HG03280 (cell line): ENCODE data around the gene FLT3.
"Not testable (repeated sequence)": the region's sequence is repeated elsewhere in the genome, so short reads cannot be mapped to it uniquely, and the experiment has no call there.

Experiments
- ATAC-seq: cut with Tn5 transposase; IDR thresholded peaks from one replicate; pipeline ENCODE4 v1.9.1; 2021; ENCODE audit warnings: mild to moderate bottlenecking, moderate library complexity; ENCODE audit not compliant: unreplicated experiment

Gene FLT3

DNA sequence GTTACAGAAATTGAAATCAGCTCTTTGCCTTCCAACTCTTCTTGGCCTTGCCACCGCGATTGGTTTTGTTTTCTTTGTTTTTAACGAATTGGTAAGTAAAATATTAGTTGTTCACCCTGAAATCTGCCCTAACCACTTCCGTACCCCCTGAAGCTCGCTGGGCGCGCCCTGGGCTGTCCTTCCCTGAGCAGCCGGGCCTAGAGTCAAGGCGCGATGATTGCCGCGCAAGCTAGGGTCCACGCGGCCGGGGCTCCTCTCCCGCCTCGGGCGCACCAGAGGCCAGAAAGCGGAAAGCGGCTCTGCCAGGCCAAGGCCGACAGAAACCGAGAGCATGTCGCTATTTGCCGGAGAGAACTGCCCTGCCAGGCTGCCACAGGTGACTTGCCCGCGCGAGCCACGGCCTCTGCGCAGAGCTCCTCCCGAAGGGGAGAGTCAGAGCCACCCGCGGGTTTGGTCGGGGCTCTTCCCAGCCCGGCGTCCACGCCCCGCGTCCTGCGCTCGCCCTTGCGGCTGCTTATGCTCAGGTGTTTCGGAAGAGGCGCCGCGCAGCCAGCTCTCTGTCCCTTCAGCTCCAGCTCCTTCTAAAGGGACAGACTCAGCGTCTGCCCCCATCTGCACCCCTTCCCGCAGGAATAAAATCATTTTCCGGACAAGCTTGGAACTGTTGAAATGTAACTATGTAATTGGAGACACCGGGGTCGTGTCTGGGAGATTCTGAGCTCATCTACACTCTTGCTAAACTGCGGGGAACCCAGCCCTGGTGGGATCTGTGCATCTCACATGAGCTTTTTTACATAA, 124.6 kb downstream of the FLT3 start:
- no peak for ATAC-seq

DNA sequence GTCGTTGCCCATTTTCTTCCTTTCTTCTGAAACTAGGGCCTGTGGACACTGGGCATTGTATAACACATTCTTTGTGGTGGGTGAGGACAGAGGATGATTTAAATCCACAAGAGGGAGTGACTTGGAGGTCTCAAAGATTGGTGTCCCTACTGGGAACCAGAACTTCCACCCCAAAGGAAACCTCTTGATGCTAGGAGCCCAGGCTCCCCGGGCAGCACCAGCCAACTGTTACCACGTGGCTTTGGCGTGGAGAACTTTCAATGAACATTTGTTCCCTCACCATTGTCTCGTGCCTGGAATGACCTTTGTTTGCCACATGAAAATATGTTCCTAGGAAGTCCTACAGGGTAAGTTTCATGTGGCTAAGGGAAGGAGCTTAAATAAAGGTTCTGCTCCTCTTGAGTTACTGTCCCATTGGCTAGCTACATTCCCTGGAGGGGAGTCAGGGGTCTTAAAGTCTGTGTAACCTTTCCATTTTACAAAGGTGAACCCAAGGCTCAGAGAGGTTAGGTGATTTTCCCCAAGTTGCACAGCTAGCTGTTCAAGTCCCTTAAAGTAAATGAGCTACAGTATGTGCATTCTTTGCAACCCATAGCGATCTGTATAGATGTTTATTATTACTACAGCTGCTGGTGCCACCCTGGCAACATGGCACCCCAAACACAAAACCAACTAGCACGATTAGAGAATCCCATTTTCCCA, 126.3 kb downstream of the FLT3 start:
- ATAC-seq: no peak

DNA sequence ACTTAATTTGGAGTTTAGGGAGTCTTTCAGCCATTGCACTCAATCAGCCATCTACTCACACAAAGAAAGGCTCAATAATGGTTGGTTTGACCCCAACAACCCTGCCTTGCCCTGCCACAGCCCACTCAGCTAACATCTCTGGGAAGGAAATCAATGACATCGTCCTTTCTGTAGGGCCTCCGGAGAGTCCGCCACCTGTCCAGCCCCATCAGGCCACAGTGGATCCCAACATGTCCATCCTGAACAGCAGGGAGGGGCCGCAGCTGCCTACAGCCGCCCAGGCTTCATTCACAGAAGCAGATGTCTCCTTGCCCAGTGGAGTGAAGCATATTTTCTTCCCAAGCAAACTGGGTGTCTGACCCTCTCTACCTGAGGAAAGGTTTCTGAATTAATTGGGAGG, 127.1 kb downstream of the FLT3 start:
- no peak for ATAC-seq

DNA sequence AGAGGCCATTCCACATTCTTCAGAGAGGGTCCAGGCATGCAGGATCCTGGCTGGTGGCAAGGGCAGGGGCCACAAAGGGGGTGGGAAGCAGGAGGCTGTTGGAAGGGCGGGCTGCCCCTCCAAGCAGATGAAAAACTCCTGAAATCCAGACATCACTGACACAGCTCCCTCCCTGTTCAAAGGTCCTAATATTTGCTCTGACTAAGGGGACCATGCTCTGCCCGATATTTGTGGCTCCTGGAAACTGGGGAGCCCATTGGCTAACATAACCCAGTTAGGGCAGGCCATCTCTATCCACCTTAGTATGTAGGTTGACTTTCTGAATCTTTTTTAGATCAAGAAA, 127.9 kb downstream of the FLT3 start:
- no peak for ATAC-seq

DNA sequence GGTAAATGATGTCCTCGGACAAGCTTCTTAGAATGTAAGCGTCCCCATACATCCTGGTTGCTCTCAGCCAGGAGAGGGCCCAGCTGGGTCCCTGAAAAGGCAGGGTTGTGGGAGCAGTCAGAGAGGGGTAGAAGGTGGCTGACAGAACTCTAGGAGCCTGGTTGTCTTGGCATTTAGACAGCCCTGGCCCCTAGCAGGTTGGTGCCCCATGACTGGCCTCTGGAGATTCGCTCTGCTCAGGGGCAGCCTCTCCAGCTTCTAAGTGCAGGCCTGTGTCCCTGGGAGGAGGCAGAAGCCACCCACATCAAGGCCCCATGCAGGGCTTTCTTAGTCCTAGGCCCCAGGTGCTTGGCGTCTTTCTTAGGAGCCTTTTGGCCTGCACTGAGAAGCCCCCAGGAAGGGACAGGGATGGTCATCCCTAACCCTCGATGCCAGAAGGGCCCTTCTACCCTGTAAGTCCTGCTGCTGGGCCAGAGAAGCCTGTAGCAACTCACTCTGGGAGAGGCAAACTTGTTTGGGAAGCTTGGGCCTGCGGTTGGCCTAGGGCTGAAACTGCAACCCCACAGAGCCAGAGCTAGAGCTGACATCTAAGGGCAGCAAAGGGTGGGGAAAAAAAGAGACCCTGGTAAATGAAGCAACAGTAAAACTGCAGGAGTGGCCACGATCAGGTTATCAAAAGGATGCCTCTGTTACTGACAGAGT, 128.4 kb downstream of the FLT3 start:
- ATAC-seq: no peak

DNA sequence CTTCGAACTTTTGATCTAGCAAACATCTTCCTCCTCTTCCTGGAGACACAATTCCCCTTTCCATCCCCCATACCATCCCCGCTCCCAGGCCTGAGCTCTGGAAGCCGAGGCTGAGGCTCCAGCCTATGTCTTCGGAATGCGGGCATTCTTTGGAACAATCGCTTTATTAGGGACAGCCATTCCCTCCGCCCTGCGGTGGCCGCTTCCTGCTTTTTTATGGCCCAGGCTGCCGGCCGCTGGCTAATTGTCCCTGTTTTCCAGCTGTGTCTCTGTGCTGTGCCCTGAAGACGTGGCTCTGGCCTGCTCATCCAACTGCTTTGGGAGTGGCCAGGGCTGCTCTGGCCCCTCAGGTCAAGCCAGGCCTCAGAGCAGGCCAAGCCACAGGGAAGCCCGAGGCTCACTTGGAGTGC, 129.1 kb downstream of the FLT3 start:
- ATAC-seq: no peak

DNA sequence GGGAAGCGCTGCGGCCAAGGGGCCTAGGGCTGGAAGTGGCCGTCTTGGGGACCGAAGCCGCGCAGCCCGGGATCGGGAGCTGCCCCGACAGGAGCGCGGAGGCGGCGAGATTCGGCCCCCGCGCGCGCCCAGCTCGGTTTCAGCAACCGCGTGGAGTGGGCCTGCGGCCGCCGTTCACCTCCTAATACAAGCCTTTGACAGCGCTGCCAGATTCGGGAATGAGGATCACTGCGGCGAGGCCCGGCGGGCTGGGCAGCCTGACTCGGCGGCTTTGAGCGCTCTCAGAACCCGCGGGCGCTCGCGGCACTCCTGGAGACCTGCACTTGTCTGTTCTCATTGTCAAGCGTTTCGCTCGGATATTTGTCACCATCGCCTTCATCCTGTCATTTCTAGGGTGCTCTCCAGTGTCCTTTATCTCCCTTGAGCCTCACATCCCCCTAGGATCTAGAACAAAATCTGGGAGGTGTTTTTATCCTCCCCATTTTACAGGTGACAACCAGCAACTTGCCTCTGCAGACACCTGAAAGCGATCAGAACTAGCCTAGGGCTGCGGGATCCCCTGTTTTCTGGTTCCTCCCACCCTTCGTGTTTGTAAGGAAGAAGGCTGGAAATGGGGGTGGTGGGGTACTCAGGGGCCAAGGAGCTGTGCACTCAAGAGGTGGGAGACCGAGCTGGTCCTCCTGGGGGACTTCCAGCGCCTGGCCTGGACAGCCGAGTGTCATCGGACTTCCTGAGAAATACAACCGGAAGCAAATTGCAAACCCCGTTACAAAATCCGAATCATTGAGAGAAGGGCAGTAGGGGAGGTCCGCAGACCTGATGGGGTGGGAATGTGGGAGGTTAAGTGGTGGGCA, 129.8 kb downstream of the FLT3 start:
- ATAC-seq: no peak

DNA sequence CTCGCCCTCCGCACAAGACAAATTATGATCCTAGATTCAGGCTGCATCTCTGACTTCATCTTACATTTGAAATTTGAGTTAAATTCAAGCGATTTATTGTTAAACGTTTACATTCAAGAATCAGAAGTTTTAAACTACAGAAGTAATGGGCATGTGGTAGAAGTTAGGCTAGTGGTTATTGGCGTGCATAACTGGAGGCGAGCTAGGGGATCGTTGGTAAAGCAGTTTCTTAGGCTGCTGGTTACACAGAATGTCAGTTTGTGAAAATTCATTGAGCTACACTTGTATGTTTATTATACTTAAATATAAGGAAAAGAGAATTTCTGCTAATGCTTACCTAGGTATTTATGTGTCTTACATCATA, 130.5 kb downstream of the FLT3 start:
- ATAC-seq: no peak

DNA sequence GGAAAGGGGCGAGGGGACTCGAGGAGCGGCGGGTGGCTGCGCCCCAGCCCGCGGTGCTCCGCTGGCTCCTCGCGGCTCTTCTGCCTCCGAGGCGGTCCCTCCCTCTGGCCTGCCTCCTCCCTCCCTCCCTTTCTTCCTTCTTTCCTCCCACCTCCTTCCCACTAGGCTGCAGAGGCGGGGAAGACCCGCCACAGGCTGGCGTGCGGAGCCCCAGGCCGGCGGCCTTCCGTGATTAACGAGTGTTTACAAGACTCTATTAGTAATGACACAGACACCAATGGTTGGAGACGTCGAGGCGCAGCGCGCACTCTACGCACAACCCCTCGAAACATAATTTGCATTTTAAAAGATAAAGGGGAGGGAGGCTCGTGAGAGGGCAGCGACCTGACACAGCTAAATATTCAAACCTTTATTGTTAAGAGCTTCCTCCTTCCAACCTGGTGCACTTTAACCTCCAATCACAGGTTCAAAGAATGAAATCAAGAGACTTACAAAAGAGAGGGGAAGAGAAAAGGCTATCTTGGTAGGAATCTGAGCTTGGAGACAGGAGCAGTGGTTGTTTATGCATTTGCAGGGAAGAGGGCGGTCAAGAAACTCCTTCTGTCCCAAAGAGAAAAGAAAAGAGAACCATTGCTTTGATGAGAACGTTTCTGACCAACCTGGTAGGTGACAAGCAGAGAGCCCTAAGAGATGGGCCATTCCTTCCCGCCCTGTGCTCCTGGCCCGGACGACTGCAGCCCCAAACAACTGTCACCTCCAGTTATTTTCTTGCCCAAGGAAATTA, 131.1 kb downstream of the FLT3 start, which contains the start of gene CDX2:
Gene CDX2, minus strand, starts transcription at position 234 of the 784 bp plus-strand sequence. CDS start 309 bp downstream, outside the sequence.
- ATAC-seq: no peak

DNA sequence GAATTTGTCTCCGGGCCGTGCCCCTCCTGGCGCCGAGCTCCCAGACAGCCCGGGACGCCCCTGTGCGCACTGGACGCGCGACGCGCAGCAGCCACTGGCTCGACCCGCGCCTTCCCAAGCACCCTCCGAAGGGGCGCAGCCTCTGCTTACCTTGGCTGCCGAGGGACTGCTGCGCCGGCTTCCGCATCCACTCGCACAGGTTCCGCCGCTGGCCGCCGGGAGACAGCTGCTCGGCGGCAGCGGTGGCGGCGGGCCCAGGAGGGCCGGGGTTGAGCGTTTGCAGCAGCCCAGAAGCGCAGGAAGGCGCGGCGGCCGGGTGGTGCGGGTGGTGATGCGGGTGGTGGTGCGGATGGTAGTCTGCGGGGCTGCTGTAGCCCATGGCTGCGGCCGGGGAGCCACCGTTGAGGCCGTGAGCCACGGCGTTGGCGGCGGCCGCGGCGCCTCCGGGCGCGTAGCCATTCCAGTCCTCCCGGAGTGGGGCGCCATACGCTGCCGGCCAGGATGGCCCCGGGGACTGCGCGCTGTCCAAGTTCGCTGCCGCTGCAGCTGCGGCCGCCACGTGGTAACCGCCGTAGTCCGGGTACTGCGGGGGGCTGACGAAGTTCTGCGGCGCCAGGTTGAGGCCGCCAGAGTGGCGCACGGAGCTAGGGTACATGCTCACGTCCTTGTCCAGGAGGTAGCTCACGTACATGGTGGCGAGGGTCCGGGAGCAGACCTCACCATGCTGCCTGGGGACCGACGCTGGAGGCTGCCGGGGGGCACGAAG, 131.9 kb downstream of the FLT3 start:
- no peak for ATAC-seq

DNA sequence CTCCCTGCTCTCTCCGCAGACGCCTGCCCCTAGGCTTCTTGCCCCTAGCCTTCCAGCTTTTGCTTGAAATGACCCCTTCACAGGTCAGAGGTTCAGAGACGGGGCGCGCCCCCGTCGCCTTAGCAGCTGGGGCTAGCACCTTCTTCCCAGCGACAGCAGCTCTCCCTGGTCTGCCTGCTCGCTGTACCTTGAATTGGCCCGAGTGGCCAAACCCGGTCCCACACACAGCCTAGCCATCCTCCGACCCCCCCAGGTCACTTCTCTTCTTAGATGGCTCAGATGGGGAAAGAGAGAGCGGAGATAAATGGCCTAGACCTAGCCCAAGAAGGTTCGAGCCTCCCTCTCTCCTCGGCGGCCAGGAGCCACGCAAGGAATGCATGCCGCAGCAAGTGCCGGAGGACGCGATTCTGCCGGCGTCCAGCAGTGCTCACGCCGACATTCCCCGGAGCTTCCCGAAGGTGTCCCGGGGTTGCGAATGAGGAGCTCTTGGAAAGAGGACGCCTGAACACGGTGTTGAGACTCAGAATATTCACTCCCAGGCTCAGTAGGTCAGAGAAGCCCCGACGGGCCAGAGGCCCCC, 132.6 kb downstream of the FLT3 start:
- no peak for ATAC-seq

DNA sequence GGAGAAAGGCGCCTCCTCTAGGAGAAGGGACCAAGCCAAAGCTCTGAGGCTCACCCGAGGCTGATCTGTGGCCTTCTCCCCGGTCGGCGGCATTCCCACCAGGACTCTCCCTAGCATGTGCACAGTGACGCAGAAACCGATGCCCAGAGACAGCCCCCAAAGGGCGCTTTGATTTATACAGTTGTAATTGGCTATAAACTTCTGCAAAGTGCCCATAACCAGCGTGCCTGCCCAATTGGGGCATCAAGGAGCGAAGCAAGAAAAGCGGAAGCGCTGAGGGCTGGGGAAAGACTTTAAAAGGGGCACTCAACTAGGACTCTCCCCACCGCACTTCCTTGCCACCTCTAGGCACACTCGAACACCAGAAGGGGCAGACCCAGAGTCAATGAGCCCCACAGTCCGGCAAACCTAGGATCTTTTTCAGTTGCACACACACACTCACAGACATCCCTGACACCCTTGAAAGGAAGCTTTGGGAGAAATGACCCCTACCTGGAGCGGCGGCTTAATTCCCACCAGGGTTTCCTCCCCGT, 133.1 kb downstream of the FLT3 start:
- no peak for ATAC-seq

DNA sequence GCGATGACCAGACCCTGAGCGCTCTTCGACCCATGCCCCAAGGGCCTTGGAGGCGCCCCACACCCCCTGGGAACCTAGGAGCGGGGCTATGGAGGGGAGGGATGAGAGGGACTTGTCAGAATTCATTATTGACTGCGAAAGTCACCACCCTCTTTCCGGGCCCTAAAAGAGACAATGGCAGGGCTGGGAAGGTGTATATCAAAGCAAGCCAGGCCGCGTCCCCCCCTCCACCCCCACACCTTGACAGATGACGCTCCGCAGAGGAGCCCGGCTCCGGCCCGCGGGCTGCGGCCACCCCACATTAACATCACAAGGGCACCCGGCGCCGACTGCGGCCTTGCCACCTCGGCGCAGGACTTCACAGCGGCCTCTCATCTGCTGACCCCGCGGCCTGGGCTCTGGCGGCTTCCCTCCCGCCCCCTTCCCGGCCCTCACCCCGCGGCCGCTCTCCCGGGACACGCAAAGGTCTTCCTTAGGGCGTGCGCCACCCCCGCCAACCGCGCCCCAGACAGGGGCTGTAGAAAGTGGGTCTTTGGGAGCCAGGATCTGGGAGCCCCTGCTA, 133.7 kb downstream of the FLT3 start:
- ATAC-seq: no peak

DNA sequence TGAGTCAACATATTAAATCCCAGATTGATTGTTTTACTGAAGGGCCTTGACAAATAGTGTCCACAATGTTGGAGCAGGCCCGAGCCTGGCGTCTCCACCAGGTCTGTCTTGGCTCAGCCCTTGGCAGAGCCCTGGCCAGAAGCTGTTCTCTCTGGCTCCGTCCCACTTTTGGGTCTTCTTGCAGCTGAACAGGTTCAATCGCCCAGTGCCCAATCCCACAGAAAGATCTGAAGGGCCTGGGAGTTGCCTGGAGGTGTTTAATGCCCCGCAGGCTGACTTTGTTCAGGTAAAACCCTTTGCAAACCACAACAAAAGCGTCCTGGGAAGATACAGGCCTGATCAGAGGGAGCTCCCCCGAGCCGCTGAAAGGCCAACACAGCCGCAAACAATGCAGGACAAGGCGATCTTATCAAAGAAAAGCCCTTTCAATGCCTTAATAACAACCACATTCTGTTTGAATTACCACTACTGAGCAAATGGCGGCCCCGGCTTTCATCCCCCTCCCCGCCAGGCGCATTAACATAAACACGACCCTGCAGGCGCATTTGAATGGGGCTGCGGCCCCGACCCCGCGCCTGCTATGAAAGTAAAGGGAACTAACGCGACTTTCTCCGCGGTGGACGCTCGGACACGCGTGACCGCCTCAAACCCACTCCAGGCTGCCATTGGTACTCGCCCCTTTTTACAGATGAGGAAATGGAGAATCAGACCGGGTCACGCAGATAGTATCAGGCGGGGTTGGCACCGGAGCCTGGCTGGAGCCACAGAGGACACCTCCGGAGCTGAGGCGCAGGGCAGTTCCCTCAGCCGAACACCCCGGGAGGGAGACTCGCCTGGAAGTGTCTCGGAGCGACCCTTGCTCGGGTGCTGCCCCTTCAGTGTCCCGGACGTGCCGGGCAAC, 134.4 kb downstream of the FLT3 start:
- ATAC-seq: no peak

DNA sequence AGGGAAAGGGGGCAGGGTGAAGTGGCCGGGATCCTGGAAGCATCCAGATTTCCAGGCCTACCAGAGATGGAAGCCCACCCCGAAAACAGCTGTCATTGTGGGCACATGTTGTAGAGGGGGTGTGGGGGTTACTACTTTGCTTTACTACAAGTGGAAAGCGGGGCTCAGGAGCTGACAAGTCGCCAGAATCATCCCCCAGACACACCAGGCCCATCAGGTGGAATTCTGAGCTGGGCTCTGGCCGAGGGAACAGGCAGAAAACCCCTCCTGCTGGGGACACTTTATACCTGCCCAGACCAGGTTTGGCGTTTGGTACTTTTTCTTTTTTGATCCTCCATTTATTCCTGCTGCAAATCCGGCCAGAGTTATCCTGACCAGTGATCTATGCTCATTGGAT, 135.0 kb downstream of the FLT3 start:
- no peak for ATAC-seq

DNA sequence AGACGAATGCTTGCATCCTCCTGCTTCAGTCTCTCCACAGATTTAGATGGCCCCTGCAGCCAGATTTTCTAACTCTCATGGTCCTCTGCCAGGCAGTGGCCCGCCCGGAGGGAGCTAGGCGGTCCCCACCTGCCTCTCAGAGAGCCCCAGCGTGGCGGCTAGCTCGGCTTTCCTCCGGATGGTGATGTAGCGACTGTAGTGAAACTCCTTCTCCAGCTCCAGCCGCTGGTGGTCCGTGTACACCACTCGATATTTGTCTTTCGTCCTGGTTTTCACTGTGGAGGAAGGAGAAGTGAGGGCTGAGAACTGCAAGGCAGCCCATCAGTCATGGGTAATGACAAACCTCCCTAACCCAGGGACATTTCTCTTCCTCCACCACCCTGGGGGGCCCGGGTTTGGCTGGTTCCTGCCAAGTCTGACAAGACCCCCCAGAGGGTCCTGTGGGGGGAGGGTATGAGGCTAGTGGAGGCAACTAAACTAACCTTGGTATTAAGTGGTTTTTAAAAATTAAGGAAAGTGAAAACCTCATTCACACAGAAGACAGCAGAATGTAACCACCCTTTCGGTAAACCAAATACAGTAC, 135.5 kb downstream of the FLT3 start:
- ATAC-seq: no peak

DNA sequence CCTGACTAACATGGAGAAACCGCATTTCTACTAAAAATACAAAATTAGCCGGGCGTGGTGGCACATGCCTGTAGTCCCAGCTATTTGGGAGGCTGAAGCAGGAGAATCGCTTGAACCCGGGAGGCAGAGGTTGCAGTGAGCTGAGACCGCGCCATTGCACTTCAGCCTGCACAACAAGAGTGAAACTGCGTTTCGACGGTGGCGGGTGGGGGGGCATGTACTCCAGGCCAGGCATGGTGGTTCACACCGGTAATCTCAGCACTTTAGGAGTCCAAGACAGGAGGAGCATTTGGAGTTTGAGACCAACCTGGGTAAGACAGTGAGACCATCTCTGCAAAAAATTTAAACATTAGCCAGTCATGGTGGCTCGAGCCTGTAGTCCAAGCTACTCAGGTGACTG, 136.2 kb downstream of the FLT3 start:
- not testable (repeated sequence) for ATAC-seq
